Endothelial cell of umbilical vein (primary cell): ENCODE measurements around the gene SOCS4. TPM values are rescaled to one million over a fixed set of nuclear protein-coding genes. Genes with fewer than 3 reads are reported as not detected.

ENCODE experiments used
- BruUV-seq: library from RNA; stranded (reverse); fragments of 400-500 nt; replicated peaks from 2 replicates; lab custom pipeline; 2021; lab: Mats Ljungman, UMichigan
- CTCF ChIA-PET: fragments of 300-600, 350-600 bp; sonication (Branson Sonifier 250); formaldehyde crosslinking; loops from one replicate; lab custom pipeline; 2021; ENCODE audit warnings: antibody characterized with exemption, inconsistent platforms; lab: Charles Lee
- POLR2A ChIA-PET: fragments of 300-600, 350-600 bp; sonication (Branson Sonifier 250); formaldehyde crosslinking; loops from one replicate; lab custom pipeline; 2021; ENCODE audit warnings: antibody characterized with exemption, inconsistent platforms; lab: Charles Lee
- DNase-seq: peaks from one replicate; pipeline ENCODE4 v3.0.0-alpha.2; 2011; ENCODE audit warnings: low read depth, low spot score
- FAIRE-seq: peaks from 2 replicates; lab custom pipeline; 2011; peaks lifted over from hg19 to GRCh38; lab: Jason Lieb, UNC
- H2AFZ ChIP-seq: 2 replicates; pipeline ENCODE4 v1.6.0; 2012; ENCODE audit warnings: low read depth, low read length, control low read depth, inconsistent platforms
- H3K27ac ChIP-seq: 2 replicates; pipeline ENCODE4 v1.5.1; 2011; ENCODE audit warnings: low read depth, mild to moderate bottlenecking, control low read depth, low read length, moderate library complexity; ENCODE audit not compliant: insufficient read depth
- H3K27me3 ChIP-seq, 2 experiments: 2 replicates each; pipeline versions ENCODE4 v1.6.0 to v1.6.1; 2011; ENCODE audit warnings: low read length in 2 of 2, mixed read lengths in 1 of 2; ENCODE audit not compliant: control insufficient read depth in 2 of 2, insufficient read depth in 2 of 2
- H3K36me3 ChIP-seq, 2 experiments: 2 replicates in 1 of 2; 3 replicates in 1 of 2; pipeline ENCODE4 v1.5.1; 2011; ENCODE audit warnings: low read length in 2 of 2, mild to moderate bottlenecking in 1 of 2, moderate library complexity in 1 of 2; ENCODE audit not compliant: control insufficient read depth in 2 of 2, insufficient read depth in 2 of 2; ENCODE audit errors: extremely low read depth in 1 of 2
- H3K4me1 ChIP-seq: 3 replicates; pipeline ENCODE4 v1.5.1; 2011; ENCODE audit warnings: mild to moderate bottlenecking, low read length; ENCODE audit not compliant: control insufficient read depth, insufficient read depth; ENCODE audit errors: extremely low read depth
- H3K4me2 ChIP-seq: 2 replicates; pipeline ENCODE4 v1.6.1; 2011; ENCODE audit warnings: low read length, control low read depth, mixed read lengths; ENCODE audit not compliant: insufficient read depth
- H3K4me3 ChIP-seq, 3 experiments: fragments of 200-600 bp in 1 of 3; sonication (generic), shearing (Covaris generic) in 1 of 3; replicated peaks in 1 of 3; 2 replicates each; pipeline ENCODE4 v1.5.1; 2011 to 2016; ENCODE audit warnings: control low read depth in 3 of 3, low read length in 3 of 3, mild to moderate bottlenecking in 2 of 3, inconsistent platforms in 1 of 3, low read depth in 1 of 3, moderate library complexity in 1 of 3; ENCODE audit not compliant: insufficient read depth in 1 of 3
- H3K79me2 ChIP-seq: 2 replicates; pipeline ENCODE4 v1.6.0; 2012; ENCODE audit warnings: low read length, inconsistent platforms; ENCODE audit not compliant: control insufficient read depth, insufficient read depth
- H3K9ac ChIP-seq: replicated peaks from 2 replicates; pipeline ENCODE3; 2011; ENCODE audit warnings: low read length, control low read depth; ENCODE audit not compliant: insufficient read depth; ENCODE audit errors: extremely low read depth
- H3K9me1 ChIP-seq: replicated peaks from 3 replicates; pipeline ENCODE4 v1.6.0; 2011; ENCODE audit warnings: mild to moderate bottlenecking, low read length; ENCODE audit not compliant: control insufficient read depth, insufficient read depth; ENCODE audit errors: extremely low read depth
- H3K9me3 ChIP-seq: replicated peaks from 2 replicates; pipeline ENCODE4 v1.5.1; 2012; ENCODE audit warnings: low read length, inconsistent platforms; ENCODE audit not compliant: control insufficient read depth, insufficient read depth
- H4K20me1 ChIP-seq: replicated peaks from 2 replicates; pipeline ENCODE3; 2011; ENCODE audit warnings: mild to moderate bottlenecking, low read length; ENCODE audit not compliant: control insufficient read depth, insufficient read depth; ENCODE audit errors: extremely low read depth
- CTCF ChIP-seq, 2 donors: IDR thresholded peaks; 1 replicate in 1 of 2; 2 replicates in 1 of 2; pipeline ENCODE4 v1.5.1; 2011; ENCODE audit warnings: low read length in 2 of 2, mild to moderate bottlenecking in 2 of 2, moderate library complexity in 2 of 2, control low read depth in 1 of 2, inconsistent platforms in 1 of 2, low read depth in 1 of 2; ENCODE audit not compliant: insufficient read depth in 1 of 2; ENCODE audit errors: extremely low read depth in 1 of 2
- EZH2 ChIP-seq: IDR thresholded peaks from 2 replicates; pipeline ENCODE4 v1.6.1; 2012; ENCODE audit warnings: borderline replicate concordance, low read depth, mild to moderate bottlenecking, moderate library complexity, low read length, inconsistent platforms; ENCODE audit not compliant: severe bottlenecking
- FOS ChIP-seq: IDR thresholded peaks from 2 replicates; pipeline ENCODE4 v1.6.1; 2011; ENCODE audit warnings: mild to moderate bottlenecking, low read length, moderate library complexity, borderline replicate concordance; ENCODE audit not compliant: insufficient read depth
- GATA2 ChIP-seq: IDR thresholded peaks from 2 replicates; pipeline ENCODE4 v1.7.0; 2011; ENCODE audit warnings: low read depth, mild to moderate bottlenecking, moderate library complexity, mixed read lengths, low read length; ENCODE audit not compliant: insufficient read length, insufficient read depth
- JUN ChIP-seq: IDR thresholded peaks from 2 replicates; pipeline ENCODE4 v1.6.1; 2011; ENCODE audit warnings: borderline replicate concordance, low read depth; ENCODE audit not compliant: insufficient read length, insufficient read depth
- MAX ChIP-seq: IDR thresholded peaks from 2 replicates; pipeline ENCODE4 v1.6.1; 2011; ENCODE audit not compliant: insufficient read depth, insufficient read length
- MYC ChIP-seq: IDR thresholded peaks from one replicate; pipeline ENCODE4 v1.6.1; 2011; ENCODE audit warnings: mild to moderate bottlenecking, low read depth, low read length
- POLR2A ChIP-seq: IDR thresholded peaks from 2 replicates; pipeline ENCODE4 v1.6.1; 2012; ENCODE audit warnings: low read depth, mild to moderate bottlenecking, control low read depth, low read length
- POLR2AphosphoS5 ChIP-seq: IDR thresholded peaks from 2 replicates; pipeline ENCODE4 v1.6.1; 2012; ENCODE audit warnings: low read depth, mild to moderate bottlenecking, control low read depth, low read length, moderate library complexity; ENCODE audit not compliant: insufficient read depth
- dilution Hi-C: fragments of 300-500 bp; cut with MboI; formaldehyde crosslinking; loops from one replicate; pipeline ENCODE4 v1.15.0; 2019; ENCODE audit warnings: low sequenced_read_pairs; ENCODE audit not compliant: extremely low pct_ligation_motif_present
- intact Hi-C: fragments of 100-400 bp; cut with micrococcal nuclease; formaldehyde crosslinking; loops from one replicate; pipeline ENCODE4 v1.10.0; 2022
- polyA plus RNA-seq, 4 experiments: library from polyadenylated mRNA; depleted of rRNA in 3 of 4; stranded (reverse) in 3 of 4; unstranded in 1 of 4; fragments of >200 nt; gene quantifications; 2 replicates each; pipeline versions ENCODE4 v1.2.1 to v1.2.3, GENCODE V29; 2011 to 2012; ENCODE audit warnings: missing spikeins in 1 of 4
- total RNA-seq: library from RNA; stranded (reverse); gene quantifications from 2 replicates; pipeline ENCODE4 v1.2.3, GENCODE V29; 2021

SOCS4 gene
- total and polyA plus RNA-seq, 2 donors (not counting 3 experiments of a cell fraction or from before 2014, with no cell fraction given), result 6.4 to 26.7 TPM

GRCh38 chr14:55086938-55087337 lies 59.9 kb downstream of the SOCS4 start:
- Histone ChIP-seq H3K27me3 (peaks cover 0 to 3% of the 10 kb centered on the region in 2 experiments), H3K4me1 (no peaks in the 10 kb centered on the region), H3K9ac (no peak overlapping the region), H3K27ac (no peak overlapping the region), H2AFZ (no peak overlapping the region), H4K20me1 (no peaks in the 10 kb centered on the region), H3K36me3 (no peaks in the 10 kb centered on the region), H3K4me3 (no peak overlapping the region), H3K79me2 (no peaks in the 10 kb centered on the region), H3K9me1 (no peaks in the 10 kb centered on the region), H3K4me2 (no peak overlapping the region), H3K9me3 (no peaks in the 10 kb centered on the region)
- dilution Hi-C loops, result no loop called here
- TF ChIP-seq CTCF (IDR thresholded peaks at IDR 0.05; ENCODE audit: extremely low read depth in 1 of 2, insufficient read depth in 1 of 2, low read depth in 1 of 2, low read length in 2 of 2) (no peak), POLR2A (no peak), GATA2 (no peak), MYC (no peak), POLR2AphosphoS5 (no peak), EZH2 (no peak), MAX (no peak), FOS (no peak), JUN (no peak)
- no TSS peak for BruUV-seq
- intact Hi-C loops, result no loop called here
- DNase-seq, result no peak
- no peak for FAIRE-seq
- ChIA-PET CTCF (interaction anchor here (1.2 to 4.8 kb wide), 3 partner anchors 9 to 72 kb away, joined by 3 to 187 read pairs (median 4); no protein-coding TSS in a partner anchor), POLR2A (no interaction called here)
